Activated T-cell treated with anti-CD3 and anti-CD28 coated beads, Interleukin-2, amount 50 U/mL, for 72 hours (primary cell): ENCODE data around the gene CPSF3. TPM values are rescaled to one million over a fixed set of nuclear protein-coding genes. Genes with fewer than 3 reads are reported as not detected.
"Not testable (repeated sequence)": the region's sequence is repeated elsewhere in the genome, so short reads cannot be mapped to it uniquely, and the experiment has no call there.

Experiments
- ATAC-seq, 2 donors: fragments of 150-1000 bp; cut with Tn5 transposase; replicated peaks in 1 of 2; 2 replicates each; pipeline ENCODE4 v1.10.0; 2021; ENCODE audit warnings: moderate library complexity in 2 of 2, mild to moderate bottlenecking in 1 of 2
- DNase-seq, 2 donors: peaks; one replicate each; pipeline ENCODE4 v3.0.0; 2021 to 2022; ENCODE audit warnings: mixed read lengths in 1 of 2
- H3K27ac Mint-ChIP-seq: one replicate; pipeline ENCODE4 v1.8.0; 2022; ENCODE audit warnings: mild to moderate bottlenecking, moderate library complexity, mixed read lengths
- H3K27me3 Mint-ChIP-seq: one replicate; pipeline ENCODE4 v1.8.0; 2022; ENCODE audit warnings: low read depth, mixed read lengths
- H3K36me3 Mint-ChIP-seq, 2 donors: one replicate each; pipeline ENCODE4 v1.8.0; 2022; ENCODE audit warnings: mixed read lengths in 2 of 2, mild to moderate bottlenecking in 1 of 2; ENCODE audit not compliant: insufficient read depth in 2 of 2
- H3K4me1 Mint-ChIP-seq: one replicate; pipeline ENCODE4 v1.8.0; 2022; ENCODE audit warnings: low read depth, mixed read lengths
- H3K4me3 Mint-ChIP-seq, 2 donors: one replicate each; pipeline ENCODE4 v1.8.0; 2022; ENCODE audit warnings: mild to moderate bottlenecking in 2 of 2, mixed read lengths in 2 of 2, moderate library complexity in 2 of 2
- H3K9me3 Mint-ChIP-seq, 2 donors: one replicate each; pipeline ENCODE4 v1.8.0; 2022; ENCODE audit warnings: mixed read lengths in 2 of 2
- total RNA-seq, 2 donors: library from RNA; stranded (reverse); gene quantifications; one replicate each; pipeline ENCODE4 v1.2.3, GENCODE V29; 2022

CPSF3 gene
- total RNA-seq, 2 donors from 2014 or later: 62.3 to 75.0 TPM

DNA sequence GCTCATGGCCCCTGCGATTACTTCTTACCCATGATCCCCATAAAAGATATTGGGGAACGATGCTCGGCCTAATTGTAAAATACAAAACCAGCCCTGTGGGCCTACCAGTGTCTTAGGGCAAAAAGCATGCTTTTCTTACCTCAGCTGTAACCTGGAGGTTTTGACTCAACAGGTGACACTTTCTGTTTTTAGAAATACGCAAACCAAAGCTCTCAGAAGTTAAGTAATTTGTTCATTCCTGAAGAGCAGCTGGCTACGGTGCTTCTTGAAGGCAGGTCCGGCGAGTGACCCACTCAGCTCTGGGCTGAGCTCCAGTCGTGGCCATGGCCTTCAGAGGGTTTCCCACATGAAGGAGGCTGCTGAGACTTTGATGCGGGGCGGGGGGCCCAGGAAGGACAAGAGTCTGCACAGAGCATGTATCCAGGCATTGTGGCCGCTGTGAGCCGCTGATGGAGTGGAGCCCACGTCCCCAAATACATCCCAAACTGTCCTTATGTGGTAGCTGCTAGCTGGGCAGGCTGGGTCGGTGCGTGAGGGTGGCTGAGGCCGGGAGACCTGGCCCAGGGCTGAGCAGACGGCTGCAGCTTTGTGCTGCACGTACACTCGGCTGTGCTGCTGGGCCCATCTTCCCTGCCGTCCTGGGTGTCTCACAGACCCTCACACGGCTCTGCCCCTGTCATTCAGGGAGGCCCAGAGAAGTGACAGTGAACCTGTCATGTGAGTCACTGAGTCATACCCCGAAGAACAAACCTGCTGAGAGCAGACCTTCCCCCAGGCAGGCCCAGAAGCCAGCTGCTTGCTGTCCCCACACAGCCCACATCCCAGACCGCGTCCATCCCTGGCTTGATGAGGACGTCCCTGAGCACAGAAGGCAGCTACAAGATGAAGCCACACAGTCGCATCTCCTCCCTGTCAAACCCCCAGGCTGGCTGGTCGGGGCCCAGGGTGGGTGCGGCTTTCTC lies 34.2 kb upstream of the CPSF3 start:
- H3K27ac Mint-ChIP-seq: peak overlapping the region; percentile 29
- ATAC-seq: peak in 1 of 2 donors; percentile 31
- H3K9me3 Mint-ChIP-seq: no peaks in the 10 kb centered on the region

DNA sequence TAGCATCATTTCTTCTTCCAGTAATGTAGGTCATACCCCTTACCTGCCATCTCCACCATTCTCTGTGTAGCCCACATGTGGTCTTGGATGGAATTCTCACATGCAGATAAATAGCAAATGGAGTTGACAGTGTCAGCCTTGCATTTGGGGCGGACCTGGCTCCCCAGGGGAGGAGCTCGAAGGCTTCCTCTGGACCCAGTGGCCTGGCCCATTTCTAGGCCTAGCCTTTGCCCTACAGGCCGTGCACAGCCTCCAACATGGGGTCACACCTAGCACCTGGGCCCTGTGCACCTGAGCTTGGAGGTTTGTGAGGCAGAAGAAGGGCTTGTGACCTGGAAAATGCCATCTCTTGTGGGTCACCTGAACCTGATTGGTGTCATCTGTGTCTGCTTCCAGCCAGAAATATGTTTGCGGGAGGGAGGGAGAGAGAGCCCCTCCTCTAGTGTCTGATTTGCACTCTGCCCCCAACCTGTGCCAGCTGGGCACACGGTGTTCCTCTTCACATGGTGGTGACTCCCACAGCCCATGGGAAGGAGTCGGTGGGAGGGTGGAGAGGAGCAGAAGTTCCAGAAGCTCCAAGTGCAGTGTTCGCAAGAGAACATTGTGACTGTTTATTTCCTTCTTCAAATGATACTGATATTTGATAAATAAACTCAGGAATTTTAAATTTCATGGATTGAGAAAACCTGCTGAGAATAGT lies 33.2 kb upstream of the CPSF3 start:
- ATAC-seq (no peak), DNase-seq (no peak)
- H3K27me3 Mint-ChIP-seq: no peaks in the 10 kb centered on the region
- H3K4me1 Mint-ChIP-seq: peaks cover 13% of the 10 kb centered on the region
- no peak overlapping the region for H3K27ac Mint-ChIP-seq
- no peaks in the 10 kb centered on the region for H3K36me3 Mint-ChIP-seq
- no peaks in the 10 kb centered on the region for H3K9me3 Mint-ChIP-seq
- no peak overlapping the region for H3K4me3 Mint-ChIP-seq

More for the DNA sequence above, 34.2 kb upstream of the CPSF3 start:
- H3K27me3 Mint-ChIP-seq: no peaks in the 10 kb centered on the region
- peaks cover 13% of the 10 kb centered on the region for H3K4me1 Mint-ChIP-seq
- H3K36me3 Mint-ChIP-seq: no peaks in the 10 kb centered on the region
- DNase-seq: no peak
- H3K4me3 Mint-ChIP-seq: peak overlapping the region in 1 of 2 donors; percentile 7

DNA sequence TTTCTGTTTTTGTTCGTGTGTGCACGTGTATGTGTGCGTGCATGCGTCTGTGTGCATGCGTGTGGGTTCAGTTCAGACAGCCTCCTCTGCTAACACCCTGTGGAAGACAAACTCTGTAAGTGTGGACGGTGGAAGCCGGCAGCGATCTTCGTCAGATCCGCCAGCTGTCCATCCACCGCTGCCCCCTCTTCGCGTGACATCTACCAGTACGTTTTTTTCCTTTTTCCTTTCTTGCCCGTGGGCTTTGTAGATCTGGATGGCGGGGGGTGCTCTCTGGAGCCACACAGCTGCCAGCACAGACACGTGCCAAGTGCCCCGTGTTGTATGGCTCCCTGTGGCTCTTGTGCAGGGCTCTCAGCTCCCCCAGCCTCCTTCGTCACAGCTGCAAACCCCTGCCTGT lies 32.5 kb upstream of the CPSF3 start:
- Mint-ChIP-seq H3K9me3 (no peaks in the 10 kb centered on the region), H3K4me1 (peaks cover 13% of the 10 kb centered on the region), H3K36me3 (no peaks in the 10 kb centered on the region), H3K27me3 (no peaks in the 10 kb centered on the region), H3K4me3 (no peak overlapping the region), H3K27ac (no peak overlapping the region)
- ATAC-seq: no peak
- no peak for DNase-seq

GRCh38 chr2:9391961-9392720 lies 31.3 kb upstream of the CPSF3 start:
- DNase-seq (no peak), ATAC-seq (no peak)
- Mint-ChIP-seq H3K27ac (no peak overlapping the region), H3K4me3 (no peak overlapping the region), H3K27me3 (no peaks in the 10 kb centered on the region), H3K36me3 (no peaks in the 10 kb centered on the region), H3K9me3 (no peaks in the 10 kb centered on the region), H3K4me1 (peaks cover 5% of the 10 kb centered on the region)

DNA sequence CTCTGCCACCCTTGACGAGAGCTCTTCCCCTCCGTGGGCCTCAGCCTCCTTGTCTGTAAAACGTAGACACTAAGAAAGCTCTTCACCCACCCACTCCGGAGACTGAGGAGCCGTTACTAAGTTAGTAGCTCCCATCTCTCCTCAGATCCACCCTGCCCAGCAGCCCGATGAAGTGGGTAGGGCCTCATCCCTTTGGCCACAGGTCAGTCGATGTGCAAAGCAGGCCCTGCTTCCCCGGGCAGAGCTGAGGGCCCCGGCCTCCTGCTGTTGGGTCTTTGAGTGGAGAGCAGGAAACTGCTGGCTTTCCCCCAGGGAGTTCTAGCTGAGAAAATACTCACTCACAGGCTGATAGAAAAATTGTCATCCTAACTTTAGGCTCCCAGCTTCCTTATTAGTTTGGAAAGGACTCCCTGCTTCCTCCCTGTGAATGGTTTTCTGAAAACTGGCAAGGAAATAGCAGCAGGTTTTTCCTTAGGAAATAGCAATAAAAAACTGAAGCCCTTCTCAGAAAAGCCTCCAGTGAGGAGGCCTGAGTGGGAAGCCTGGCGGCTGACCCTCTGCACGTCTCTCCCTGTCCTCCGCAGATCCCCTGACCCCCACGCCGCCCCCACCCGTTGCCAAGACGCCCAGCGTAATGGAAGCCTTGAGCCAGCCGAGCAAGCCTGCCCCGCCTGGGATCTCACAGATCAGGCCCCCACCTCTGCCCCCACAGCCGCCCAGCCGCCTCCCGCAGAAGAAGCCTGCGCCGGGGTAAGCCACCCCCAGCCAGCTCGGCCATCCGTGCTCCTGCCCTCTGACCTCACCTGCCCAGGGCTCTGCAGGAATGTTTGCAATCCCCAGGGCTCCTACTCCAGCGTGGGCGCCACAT lies 30.3 kb upstream of the CPSF3 start:
- H3K27me3 Mint-ChIP-seq: no peaks in the 10 kb centered on the region
- H3K36me3 Mint-ChIP-seq: no peaks in the 10 kb centered on the region
- no peak overlapping the region for H3K4me3 Mint-ChIP-seq
- no peak for DNase-seq
- H3K4me1 Mint-ChIP-seq: no peaks in the 10 kb centered on the region
- H3K27ac Mint-ChIP-seq: no peak overlapping the region
- H3K9me3 Mint-ChIP-seq: no peaks in the 10 kb centered on the region
- no peak for ATAC-seq

DNA sequence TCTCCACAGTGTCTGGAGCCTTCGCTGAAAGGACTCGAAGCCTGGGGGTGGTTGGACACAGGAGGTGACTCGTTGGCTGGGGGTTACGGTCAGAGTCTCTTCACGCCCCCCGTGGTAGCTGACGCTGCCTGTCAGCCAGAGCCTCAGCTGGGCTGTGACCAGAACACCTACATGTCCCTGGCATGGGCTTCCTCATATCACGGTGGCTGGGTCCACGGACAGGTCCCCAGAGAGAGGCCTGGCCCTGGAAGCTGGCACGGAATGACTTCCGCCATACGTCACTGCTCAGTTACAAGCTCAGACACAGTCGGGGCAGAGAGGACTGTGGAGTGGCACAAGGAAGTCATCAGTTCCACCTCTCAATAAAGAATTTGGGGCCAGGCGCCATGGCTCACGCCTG lies 28.6 kb upstream of the CPSF3 start:
- DNase-seq (no peak), ATAC-seq (no peak)
- H3K36me3 Mint-ChIP-seq: no peaks in the 10 kb centered on the region
- no peaks in the 10 kb centered on the region for H3K27me3 Mint-ChIP-seq
- no peaks in the 10 kb centered on the region for H3K9me3 Mint-ChIP-seq
- H3K4me3 Mint-ChIP-seq: no peak overlapping the region
- no peak overlapping the region for H3K27ac Mint-ChIP-seq
- H3K4me1 Mint-ChIP-seq: no peaks in the 10 kb centered on the region

DNA sequence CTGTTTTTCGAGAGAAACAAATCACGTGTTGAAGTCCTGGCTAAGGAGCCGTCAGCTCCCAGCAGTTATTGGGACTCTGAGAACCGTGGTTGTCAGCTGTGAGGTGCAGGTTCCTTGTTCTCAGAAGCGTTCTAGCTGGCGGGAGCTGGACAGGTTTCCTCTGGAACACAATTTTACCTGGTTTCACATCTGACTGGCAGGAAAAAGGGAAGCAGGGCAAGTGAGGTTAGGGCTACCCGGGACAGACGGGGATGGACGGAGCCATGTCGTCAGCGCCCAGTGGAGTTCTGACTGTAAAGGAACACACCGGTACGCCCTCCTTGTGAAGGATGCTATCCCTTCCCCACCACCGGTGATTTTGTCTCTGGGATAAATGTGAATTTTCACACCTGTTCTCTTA lies 26.3 kb upstream of the CPSF3 start:
- Mint-ChIP-seq H3K9me3 (no peaks in the 10 kb centered on the region), H3K4me1 (no peaks in the 10 kb centered on the region), H3K27ac (no peak overlapping the region), H3K36me3 (no peaks in the 10 kb centered on the region), H3K27me3 (no peaks in the 10 kb centered on the region), H3K4me3 (no peak overlapping the region)
- ATAC-seq: no peak
- DNase-seq: no peak

- not testable (repeated sequence) for H3K4me3 Mint-ChIP-seq, H3K27me3 Mint-ChIP-seq, H3K27ac Mint-ChIP-seq, H3K9me3 Mint-ChIP-seq, ATAC-seq, DNase-seq, H3K4me1 Mint-ChIP-seq, H3K36me3 Mint-ChIP-seq
Observed at GRCh38 chr2:9398251-9398650, 25.2 kb upstream of the CPSF3 start.

- Mint-ChIP-seq H3K27me3 (no peaks in the 10 kb centered on the region), H3K36me3 (no peaks in the 10 kb centered on the region), H3K4me1 (no peaks in the 10 kb centered on the region), H3K9me3 (no peaks in the 10 kb centered on the region), H3K27ac (no peak overlapping the region), H3K4me3 (no peak overlapping the region)
- ATAC-seq (no peak), DNase-seq (no peak)
Observed at GRCh38 chr2:9398881-9399780, 24.3 kb upstream of the CPSF3 start.

DNA sequence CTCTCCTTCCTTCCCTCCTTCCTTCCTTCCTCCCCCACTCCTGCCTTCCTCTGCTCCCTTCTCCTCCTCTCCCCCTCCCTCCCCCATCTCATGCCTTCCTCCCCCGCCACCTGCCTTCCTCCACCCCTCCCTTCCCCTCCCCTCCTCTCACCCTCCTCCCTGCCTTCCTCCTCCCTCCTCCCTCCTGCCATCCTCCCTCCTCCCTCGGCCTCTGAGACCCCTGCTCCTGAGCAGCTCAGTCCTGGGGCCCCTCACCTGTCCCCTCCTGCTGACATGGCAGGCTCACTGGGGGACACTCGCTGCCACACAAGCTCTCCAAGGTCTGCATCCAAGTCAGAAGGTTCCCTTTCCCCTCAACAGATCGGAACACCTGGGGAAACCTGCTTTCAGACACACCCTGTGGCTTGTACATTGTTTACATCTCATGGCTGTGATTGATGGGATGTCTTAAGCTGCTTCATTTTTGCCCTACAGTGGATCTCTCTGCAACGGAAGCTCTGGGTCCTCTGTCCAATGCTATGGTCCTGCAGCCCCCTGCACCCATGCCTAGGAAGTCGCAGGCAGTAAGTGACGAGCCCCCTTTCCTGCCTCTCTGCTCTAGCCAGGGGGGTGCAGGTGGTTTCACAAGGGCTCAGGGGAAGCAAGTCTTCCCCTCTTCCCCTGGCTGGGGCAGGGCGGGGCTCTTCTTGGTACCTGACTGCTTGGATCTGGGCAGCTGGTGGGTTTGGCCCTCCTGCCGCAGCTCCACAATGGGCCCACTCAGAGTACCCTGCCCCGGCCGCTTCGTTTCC lies 23.0 kb upstream of the CPSF3 start:
- ATAC-seq: no peak
- Mint-ChIP-seq H3K9me3 (no peaks in the 10 kb centered on the region), H3K36me3 (no peaks in the 10 kb centered on the region), H3K4me3 (no peak overlapping the region), H3K27ac (no peak overlapping the region), H3K27me3 (no peaks in the 10 kb centered on the region), H3K4me1 (no peaks in the 10 kb centered on the region)
- DNase-seq: no peak

GRCh38 chr2:9401059-9401547 lies 22.4 kb upstream of the CPSF3 start:
- no peak overlapping the region for H3K27ac Mint-ChIP-seq
- ATAC-seq: no peak
- no peaks in the 10 kb centered on the region for H3K27me3 Mint-ChIP-seq
- H3K4me3 Mint-ChIP-seq: no peak overlapping the region
- H3K4me1 Mint-ChIP-seq: no peaks in the 10 kb centered on the region
- H3K36me3 Mint-ChIP-seq: no peaks in the 10 kb centered on the region
- no peak for DNase-seq
- no peaks in the 10 kb centered on the region for H3K9me3 Mint-ChIP-seq
